22Rv1 (cell line): ENCODE measurements around the gene TRPT1.

Source experiments
- H3K27ac ChIP-seq: fragments of 450-650 bp; 2 replicates; pipeline ENCODE4 v1.5.1; 2017
- CTCF ChIP-seq: fragments of 450-650 bp; IDR thresholded peaks from 2 replicates; pipeline ENCODE4 v1.5.1; 2017; ENCODE audit warnings: mild to moderate bottlenecking
- ZFX ChIP-seq: fragments of 450-650 bp; IDR thresholded peaks from 2 replicates; pipeline ENCODE4 v1.6.1; 2017; ENCODE audit warnings: antibody characterized with exemption, borderline replicate concordance

The TRPT1 gene

GRCh38 chr11:64235437-64236161, 9.6 kb upstream of the TRPT1 start:
- H3K27ac ChIP-seq = peak overlapping the region; percentile 53
- TF ChIP-seq CTCF (no peak), ZFX (no peak)

GRCh38 chr11:64234647-64235379, 8.8 kb upstream of the TRPT1 start:
- H3K27ac ChIP-seq = peak overlapping the region; percentile 53
- TF ChIP-seq ZFX = no peak
- peak; percentile 27 for TF ChIP-seq CTCF

- TF ChIP-seq CTCF (no peak), ZFX (no peak)
- peak within 1 kb of the TSS; percentile 53 for H3K27ac ChIP-seq
Observed at GRCh38 chr11:64233913-64234586, 8.1 kb upstream of the TRPT1 start, which contains the start of gene VEGFB. VEGFB (plus strand) TSS chr11:64234584; CDS start chr11:64234834, 250 bp downstream.

- no peak for TF ChIP-seq CTCF
- TF ChIP-seq ZFX = no peak
Observed at GRCh38 chr11:64232967-64233315, 7.0 kb upstream of the TRPT1 start.

GRCh38 chr11:64232182-64232966, 6.4 kb upstream of the TRPT1 start:
- TF ChIP-seq ZFX = no peak
- no peak for TF ChIP-seq CTCF
- H3K27ac ChIP-seq = no peak overlapping the region

More at GRCh38 chr11:64232967-64233315, 7.0 kb upstream of the TRPT1 start:
- H3K27ac ChIP-seq = no peak overlapping the region

GRCh38 chr11:64231546-64231945, 5.6 kb upstream of the TRPT1 start:
- H3K27ac ChIP-seq = no peak overlapping the region
- TF ChIP-seq CTCF = no peak
- TF ChIP-seq ZFX = no peak
